Left hindlimb (tissue), 1 donor: ENCODE data around the gene RCOR1.
"Not testable (repeated sequence)": the region's sequence is repeated elsewhere in the genome, so short reads cannot be mapped to it uniquely, and the experiment has no call there.

Source experiments
- DNase-seq: peaks from one replicate; pipeline ENCODE4 v3.0.0-alpha.2; 2018

Gene RCOR1

GRCh38 chr14:102630881-102631280, 38.4 kb downstream of the RCOR1 start:
- DNase-seq = no peak

DNA sequence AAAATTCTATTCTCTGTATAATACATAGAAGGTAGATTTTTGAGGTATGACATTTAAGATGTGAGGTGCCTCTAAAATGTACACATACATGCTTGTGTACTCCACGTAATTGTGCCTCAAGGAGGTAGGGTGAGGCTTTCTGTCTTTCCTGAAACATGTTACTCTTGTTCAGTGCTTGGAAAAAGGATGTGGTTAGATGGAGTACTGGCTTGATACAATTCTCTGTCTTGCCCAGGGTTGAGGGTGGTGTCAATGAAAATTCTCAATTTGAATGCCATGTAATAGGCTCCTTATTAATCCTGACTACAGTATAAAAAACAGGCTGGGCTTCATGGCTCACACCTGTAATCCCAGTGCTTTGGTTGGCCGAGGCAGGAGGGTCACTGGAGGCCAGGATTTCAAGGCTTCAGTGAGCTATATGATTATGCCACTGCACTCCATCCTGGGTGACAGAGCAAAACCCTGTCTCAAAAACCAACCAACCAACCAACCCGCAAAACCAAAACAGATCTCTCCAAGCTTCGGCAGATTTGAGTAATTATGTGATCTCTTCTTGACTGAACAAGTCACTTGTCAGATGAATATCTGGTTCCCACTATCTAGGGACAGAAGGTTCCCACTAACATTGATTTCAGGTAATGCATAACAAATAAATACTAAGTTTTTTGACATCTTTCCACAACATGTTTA, 41.6 kb downstream of the RCOR1 start:
- no peak for DNase-seq

DNA sequence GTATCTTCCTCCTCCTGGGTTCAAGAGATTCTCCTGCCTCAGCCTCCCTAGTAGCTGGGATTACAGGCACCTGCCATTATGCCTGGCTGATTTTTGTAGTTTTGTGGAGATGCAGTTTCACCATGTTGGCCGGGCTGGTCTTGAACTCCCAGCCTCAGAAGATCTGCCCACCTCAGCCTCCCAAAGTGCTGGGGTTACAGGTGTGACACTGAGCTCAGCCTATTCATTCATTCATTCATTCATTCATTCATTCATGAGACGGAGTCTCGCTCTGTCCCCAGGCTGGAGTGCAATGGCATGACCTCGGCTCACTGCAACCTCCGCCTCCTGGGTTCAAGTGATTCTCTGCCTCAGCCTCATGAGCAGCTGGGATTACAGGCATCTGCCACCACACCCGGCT, 47.2 kb downstream of the RCOR1 start:
- not testable (repeated sequence) for DNase-seq

- DNase-seq = no peak
Observed at GRCh38 chr14:102644523-102644922, 52.1 kb downstream of the RCOR1 start.

- no peak for DNase-seq
Observed at GRCh38 chr14:102645746-102646440, 53.4 kb downstream of the RCOR1 start.

- DNase-seq = no peak
Observed at GRCh38 chr14:102646615-102647014, 54.2 kb downstream of the RCOR1 start.

GRCh38 chr14:102652194-102652593, 59.7 kb downstream of the RCOR1 start:
- DNase-seq = no peak

DNA sequence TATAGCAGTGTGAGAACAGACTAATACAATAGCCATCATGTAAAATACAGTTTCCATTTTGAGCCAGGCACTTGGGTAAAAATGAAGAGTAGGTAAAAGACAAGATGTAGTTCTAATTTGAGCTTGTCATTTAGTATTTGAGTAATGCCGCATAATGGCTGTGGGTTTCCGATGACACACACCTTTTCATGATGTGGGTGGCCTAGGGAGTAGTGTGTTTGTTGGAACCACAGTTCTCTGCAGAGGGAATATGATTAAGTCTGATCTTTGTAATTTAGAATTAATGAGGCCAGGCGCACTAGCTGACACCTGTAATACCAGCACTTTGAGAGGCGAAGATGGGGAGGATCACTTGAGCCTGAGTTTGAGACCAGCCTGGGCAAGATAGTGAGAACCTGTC, 61.8 kb downstream of the RCOR1 start:
- DNase-seq = no peak

- DNase-seq = no peak
Observed at GRCh38 chr14:102655137-102655536, 62.7 kb downstream of the RCOR1 start.

- no peak for DNase-seq
Observed at GRCh38 chr14:102659797-102660196, 67.3 kb downstream of the RCOR1 start.

DNA sequence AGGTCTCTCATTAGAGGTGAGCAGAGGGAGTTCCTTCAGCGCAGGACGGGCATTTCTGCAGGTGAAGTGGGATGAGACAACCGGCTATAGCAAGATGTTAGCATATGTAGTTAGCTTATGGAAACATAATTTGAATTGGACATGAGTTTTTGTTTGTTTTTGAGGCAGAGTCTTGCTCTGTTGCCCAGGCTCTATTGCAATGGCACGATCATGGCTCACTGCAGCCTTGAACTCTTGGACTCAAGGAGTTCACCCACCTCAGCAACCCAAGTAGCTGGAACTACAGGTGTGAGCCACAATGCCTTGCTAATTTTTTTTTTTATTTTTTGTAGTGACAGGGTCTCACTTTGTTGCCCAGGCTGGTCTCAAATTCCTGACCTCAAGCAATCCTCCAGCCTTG, 69.2 kb downstream of the RCOR1 start:
- no peak for DNase-seq

GRCh38 chr14:102662636-102663430, 70.4 kb downstream of the RCOR1 start:
- DNase-seq = no peak

- DNase-seq = no peak
Observed at GRCh38 chr14:102663440-102663839, 71.0 kb downstream of the RCOR1 start.

DNA sequence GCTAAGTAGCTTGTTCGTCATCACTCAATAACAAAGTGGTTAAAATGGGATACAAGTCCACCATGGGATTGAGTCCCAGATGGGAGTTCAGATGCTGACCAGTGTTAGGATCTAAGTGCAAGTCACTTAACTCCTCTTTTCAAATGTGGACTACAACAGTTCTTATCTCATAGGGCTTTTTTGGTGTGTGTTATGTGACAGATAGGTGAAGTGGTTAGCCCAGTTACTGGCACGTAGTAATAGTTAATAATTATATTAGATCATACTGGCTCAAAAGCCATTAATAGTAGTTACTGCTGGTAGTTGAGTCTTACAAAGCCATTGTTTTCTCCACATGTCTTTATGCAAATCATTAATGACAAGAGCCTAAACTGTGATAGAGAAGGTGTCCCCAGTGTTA, 73.2 kb downstream of the RCOR1 start:
- DNase-seq = no peak

- no peak for DNase-seq
Observed at GRCh38 chr14:102666635-102667034, 74.2 kb downstream of the RCOR1 start.

GRCh38 chr14:102667703-102668102, 75.3 kb downstream of the RCOR1 start:
- no peak for DNase-seq

GRCh38 chr14:102668291-102668873, 75.9 kb downstream of the RCOR1 start:
- DNase-seq = no peak

- DNase-seq = no peak
Observed at GRCh38 chr14:102671410-102671809, 79.0 kb downstream of the RCOR1 start.

GRCh38 chr14:102672410-102672960, 80.0 kb downstream of the RCOR1 start:
- DNase-seq = no peak

- DNase-seq = no peak
Observed at GRCh38 chr14:102675396-102675795, 82.9 kb downstream of the RCOR1 start.

DNA sequence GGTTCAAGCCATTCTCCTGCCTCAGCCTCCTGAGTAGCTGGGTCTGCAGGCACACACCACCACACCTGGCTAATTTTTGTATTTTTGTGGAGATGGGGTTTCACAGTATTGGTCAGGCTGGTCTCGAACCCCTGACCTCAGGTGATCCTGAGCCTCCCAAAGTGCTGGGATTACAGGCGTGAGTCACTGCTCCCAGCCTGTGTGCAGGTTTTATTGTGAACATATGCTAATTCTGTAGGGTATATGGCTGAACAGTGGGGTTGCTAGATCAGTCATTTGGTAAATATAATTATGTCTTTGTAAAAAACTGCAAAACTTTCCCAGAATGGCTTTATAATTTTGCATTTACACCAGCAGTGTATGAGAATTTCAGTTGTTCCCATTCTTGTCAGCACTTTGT, 85.9 kb downstream of the RCOR1 start:
- no peak for DNase-seq

GRCh38 chr14:102683399-102684297, 91.2 kb downstream of the RCOR1 start:
- no peak for DNase-seq
